ENCODE data around the gene TMEM132D. TPM values are rescaled to one million over a fixed set of nuclear protein-coding genes. Genes with fewer than 3 reads are reported as not detected.

The TMEM132D gene
- total RNA-seq, 5 donors from 2014 or later (not counting 1 experiment from before 2014, with no cell fraction given) = not detected

GRCh38 chr12:129371268-129371667, 532.6 kb downstream of the TMEM132D start:
- H3K4me3 ChIP-seq (ENCODE audit: control insufficient read depth in 1 of 2, extremely low read depth in 1 of 2, low read length in 1 of 2) = no peak overlapping the region
- H3K27me3 Mint-ChIP-seq = no peaks in the 10 kb centered on the region
- H3K36me3 Mint-ChIP-seq = no peaks in the 10 kb centered on the region
- ATAC-seq (replicated peaks in 1 of 4) (no peak), DNase-seq (no peak)
- H3K4me1 Mint-ChIP-seq = no peaks in the 10 kb centered on the region
- H3K27ac Mint-ChIP-seq = no peak overlapping the region
- H3K9me3 ChIP-seq = no peaks in the 10 kb centered on the region
- no peaks in the 10 kb centered on the region for H3K36me3 ChIP-seq (ENCODE audit: control insufficient read depth in 2 of 2, extremely low read depth in 1 of 2, insufficient read depth in 1 of 2, low read length in 1 of 2)
- CTCF ChIA-PET = no interaction called here
- no peak overlapping the region for H3K27ac ChIP-seq (ENCODE audit: low read length)
- no peaks in the 10 kb centered on the region for H3K27me3 ChIP-seq (replicated peaks in 1 of 2; ENCODE audit: control insufficient read depth in 2 of 2, extremely low read depth in 1 of 2, insufficient read depth in 2 of 2, low read length in 1 of 2)
- POLR2A ChIA-PET = no interaction called here
- H3K4me1 ChIP-seq (ENCODE audit: control insufficient read depth in 1 of 2, extremely low read depth in 1 of 2, insufficient read depth in 2 of 2, low read length in 2 of 2) = no peaks in the 10 kb centered on the region
- 71% methylated on average over 4 of the region's 4 CpGs for WGBS (ENCODE audit: insufficient coverage)
- peaks cover 4 to 22% (median 9%) of the 10 kb centered on the region in 3 donors for H3K9me3 Mint-ChIP-seq
- no peak overlapping the region for H3K4me3 Mint-ChIP-seq

GRCh38 chr12:129366656-129367055, 537.2 kb downstream of the TMEM132D start:
- no peaks in the 10 kb centered on the region for H3K4me1 Mint-ChIP-seq
- no peak overlapping the region for H3K27ac ChIP-seq (ENCODE audit: low read length)
- H3K36me3 Mint-ChIP-seq = no peaks in the 10 kb centered on the region
- POLR2A ChIA-PET = no interaction called here
- no peaks in the 10 kb centered on the region for H3K4me1 ChIP-seq (ENCODE audit: control insufficient read depth in 1 of 2, extremely low read depth in 1 of 2, insufficient read depth in 2 of 2, low read length in 2 of 2)
- H3K9me3 Mint-ChIP-seq = peaks cover 6 to 23% (median 6%) of the 10 kb centered on the region in 3 donors
- H3K27me3 ChIP-seq (replicated peaks in 1 of 2; ENCODE audit: control insufficient read depth in 2 of 2, extremely low read depth in 1 of 2, insufficient read depth in 2 of 2, low read length in 1 of 2) = peaks cover 0 to 3% of the 10 kb centered on the region in 2 experiments
- no peaks in the 10 kb centered on the region for H3K9me3 ChIP-seq
- no peak overlapping the region for H3K4me3 Mint-ChIP-seq
- 82% methylated on average over 8 of the region's 9 CpGs for WGBS (ENCODE audit: insufficient coverage)
- no peak overlapping the region for H3K4me3 ChIP-seq (ENCODE audit: control insufficient read depth in 1 of 2, extremely low read depth in 1 of 2, low read length in 1 of 2)
- no peak overlapping the region for H3K27ac Mint-ChIP-seq
- H3K27me3 Mint-ChIP-seq = no peaks in the 10 kb centered on the region
- ATAC-seq (replicated peaks in 1 of 4) = no peak
- CTCF ChIA-PET = no interaction called here
- no peaks in the 10 kb centered on the region for H3K36me3 ChIP-seq (ENCODE audit: control insufficient read depth in 2 of 2, extremely low read depth in 1 of 2, insufficient read depth in 1 of 2, low read length in 1 of 2)
- DNase-seq = no peak

- no peaks in the 10 kb centered on the region for H3K9me3 ChIP-seq
- H3K27me3 Mint-ChIP-seq = no peaks in the 10 kb centered on the region
- no peak overlapping the region for H3K4me3 Mint-ChIP-seq
- H3K27ac ChIP-seq (ENCODE audit: low read length) = no peak overlapping the region
- peaks cover 0 to 3% of the 10 kb centered on the region in 2 experiments for H3K27me3 ChIP-seq (replicated peaks in 1 of 2; ENCODE audit: control insufficient read depth in 2 of 2, extremely low read depth in 1 of 2, insufficient read depth in 2 of 2, low read length in 1 of 2)
- H3K9me3 Mint-ChIP-seq = peaks cover 5 to 11% (median 6%) of the 10 kb centered on the region in 3 donors
- no peak overlapping the region for H3K27ac Mint-ChIP-seq
- no peak for DNase-seq
- POLR2A ChIA-PET = no interaction called here
- H3K36me3 Mint-ChIP-seq = no peaks in the 10 kb centered on the region
- no peaks in the 10 kb centered on the region for H3K36me3 ChIP-seq (ENCODE audit: control insufficient read depth in 2 of 2, extremely low read depth in 1 of 2, insufficient read depth in 1 of 2, low read length in 1 of 2)
- ATAC-seq (replicated peaks in 1 of 4) = no peak
- no peaks in the 10 kb centered on the region for H3K4me1 Mint-ChIP-seq
- H3K4me1 ChIP-seq (ENCODE audit: control insufficient read depth in 1 of 2, extremely low read depth in 1 of 2, insufficient read depth in 2 of 2, low read length in 2 of 2) = no peaks in the 10 kb centered on the region
- no peak overlapping the region for H3K4me3 ChIP-seq (ENCODE audit: control insufficient read depth in 1 of 2, extremely low read depth in 1 of 2, low read length in 1 of 2)
- CTCF ChIA-PET = no interaction called here
- 89% methylated on average over 3 of the region's 8 CpGs for WGBS (ENCODE audit: insufficient coverage)
These were observed 540.8 kb downstream of the TMEM132D start for GRCh38 chr12:129363041-129363440.

DNA sequence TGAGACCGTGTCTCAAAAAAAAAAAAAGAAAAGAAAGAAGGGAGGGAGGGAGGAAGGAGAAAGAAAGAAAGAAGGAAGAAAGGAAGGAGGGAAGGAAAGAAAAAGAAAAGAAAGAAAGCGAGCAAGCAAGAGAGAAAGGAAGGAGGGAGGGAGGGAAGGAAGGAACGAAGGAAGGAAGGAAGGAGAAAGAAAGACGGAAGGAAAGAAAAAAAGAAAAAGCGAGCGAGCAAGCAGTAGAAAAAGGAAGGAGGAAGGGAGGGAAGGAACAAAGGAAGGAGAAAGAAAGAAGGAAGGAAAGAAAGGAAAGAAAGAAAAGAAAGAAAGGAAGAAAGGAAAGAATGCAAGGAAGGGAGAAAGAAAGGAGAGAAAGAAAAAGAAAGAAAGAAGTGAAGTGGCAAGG, 546.6 kb downstream of the TMEM132D start:
- Mint-ChIP-seq H3K9me3 (peaks cover 2 to 10% (median 4%) of the 10 kb centered on the region in 3 donors), H3K4me1 (no peaks in the 10 kb centered on the region), H3K27ac (no peak overlapping the region), H3K27me3 (no peaks in the 10 kb centered on the region), H3K36me3 (no peaks in the 10 kb centered on the region), H3K4me3 (no peak overlapping the region)
- Histone ChIP-seq H3K4me3 (ENCODE audit: control insufficient read depth in 1 of 2, extremely low read depth in 1 of 2, low read length in 1 of 2) (no peak overlapping the region), H3K9me3 (no peaks in the 10 kb centered on the region), H3K36me3 (ENCODE audit: control insufficient read depth in 2 of 2, extremely low read depth in 1 of 2, insufficient read depth in 1 of 2, low read length in 1 of 2) (no peaks in the 10 kb centered on the region), H3K27me3 (replicated peaks in 1 of 2; ENCODE audit: control insufficient read depth in 2 of 2, extremely low read depth in 1 of 2, insufficient read depth in 2 of 2, low read length in 1 of 2) (no peaks in the 10 kb centered on the region), H3K4me1 (ENCODE audit: control insufficient read depth in 1 of 2, extremely low read depth in 1 of 2, insufficient read depth in 2 of 2, low read length in 2 of 2) (no peaks in the 10 kb centered on the region), H3K27ac (ENCODE audit: low read length) (no peak overlapping the region)
- ATAC-seq (replicated peaks in 1 of 4) (no peak), DNase-seq (no peak)
- ChIA-PET CTCF (no interaction called here), POLR2A (no interaction called here)
- WGBS (ENCODE audit: insufficient coverage) = 79% methylated on average over 6 of the region's 6 CpGs

DNA sequence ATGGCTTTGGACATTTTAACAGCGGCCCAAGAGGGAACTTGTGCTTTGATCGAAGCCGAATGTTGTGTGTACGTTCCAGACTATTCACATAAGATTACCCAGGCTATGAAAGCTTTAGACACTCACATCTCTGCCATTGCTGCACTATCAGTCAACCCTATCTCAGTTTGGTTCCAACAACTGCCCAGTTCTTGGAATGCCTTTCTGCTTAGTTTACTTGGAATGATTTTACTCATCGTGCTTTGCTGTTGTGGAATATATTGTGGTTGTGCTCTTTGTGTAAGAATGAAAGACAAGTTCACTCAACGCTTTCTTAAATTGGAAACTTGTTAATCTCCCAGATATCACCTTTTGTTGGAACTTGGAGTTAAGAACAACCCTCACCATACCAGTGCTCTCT, 552.3 kb downstream of the TMEM132D start:
- H3K36me3 Mint-ChIP-seq = no peaks in the 10 kb centered on the region
- no peak overlapping the region for H3K27ac Mint-ChIP-seq
- H3K27me3 Mint-ChIP-seq = no peaks in the 10 kb centered on the region
- DNase-seq = no peak
- no peaks in the 10 kb centered on the region for H3K4me1 ChIP-seq (ENCODE audit: control insufficient read depth in 1 of 2, extremely low read depth in 1 of 2, insufficient read depth in 2 of 2, low read length in 2 of 2)
- H3K36me3 ChIP-seq (ENCODE audit: control insufficient read depth in 2 of 2, extremely low read depth in 1 of 2, insufficient read depth in 1 of 2, low read length in 1 of 2) = no peaks in the 10 kb centered on the region
- ATAC-seq (replicated peaks in 1 of 4) = no peak
- ChIA-PET CTCF (no interaction called here), POLR2A (no interaction called here)
- peaks cover 2 to 17% (median 14%) of the 10 kb centered on the region in 3 donors for H3K9me3 Mint-ChIP-seq
- no peak overlapping the region for H3K4me3 Mint-ChIP-seq
- no peaks in the 10 kb centered on the region for H3K9me3 ChIP-seq
- no peak overlapping the region for H3K27ac ChIP-seq (ENCODE audit: low read length)
- WGBS (ENCODE audit: insufficient coverage) = 90% methylated on average over 4 of the region's 6 CpGs
- H3K27me3 ChIP-seq (replicated peaks in 1 of 2; ENCODE audit: control insufficient read depth in 2 of 2, extremely low read depth in 1 of 2, insufficient read depth in 2 of 2, low read length in 1 of 2) = no peaks in the 10 kb centered on the region
- H3K4me3 ChIP-seq (ENCODE audit: control insufficient read depth in 1 of 2, extremely low read depth in 1 of 2, low read length in 1 of 2) = no peak overlapping the region
- no peaks in the 10 kb centered on the region for H3K4me1 Mint-ChIP-seq

DNA sequence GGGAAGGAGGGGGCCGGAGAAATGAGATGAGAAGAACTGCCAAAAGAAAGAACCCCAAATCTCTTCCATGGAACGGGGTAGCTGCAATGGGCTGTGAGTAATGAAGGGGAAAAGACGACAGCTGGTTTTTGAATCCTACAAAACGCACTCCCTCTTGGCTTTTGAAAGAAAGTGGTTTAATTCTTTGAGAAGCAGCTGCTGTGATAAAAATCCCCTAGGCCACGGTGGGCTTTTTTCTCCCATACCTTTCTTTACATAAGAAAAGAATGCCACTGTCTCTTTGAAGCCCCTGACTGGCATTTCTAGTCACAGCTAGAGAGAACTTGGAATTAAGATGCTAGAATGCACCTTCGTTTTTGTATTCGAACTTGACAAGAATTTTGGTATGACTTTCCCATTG, 564.5 kb downstream of the TMEM132D start:
- Mint-ChIP-seq H3K4me3 (no peak overlapping the region), H3K36me3 (no peaks in the 10 kb centered on the region), H3K27ac (no peak overlapping the region), H3K27me3 (no peaks in the 10 kb centered on the region), H3K4me1 (no peaks in the 10 kb centered on the region), H3K9me3 (peaks cover 3 to 14% (median 8%) of the 10 kb centered on the region in 3 donors)
- H3K4me3 ChIP-seq (ENCODE audit: control insufficient read depth in 1 of 2, extremely low read depth in 1 of 2, low read length in 1 of 2) = no peak overlapping the region
- H3K9me3 ChIP-seq = no peaks in the 10 kb centered on the region
- POLR2A ChIA-PET = no interaction called here
- H3K27me3 ChIP-seq (replicated peaks in 1 of 2; ENCODE audit: control insufficient read depth in 2 of 2, extremely low read depth in 1 of 2, insufficient read depth in 2 of 2, low read length in 1 of 2) = no peaks in the 10 kb centered on the region
- DNase-seq (no peak), ATAC-seq (replicated peaks in 1 of 4) (no peak)
- CTCF ChIA-PET = no interaction called here
- no peaks in the 10 kb centered on the region for H3K36me3 ChIP-seq (ENCODE audit: control insufficient read depth in 2 of 2, extremely low read depth in 1 of 2, insufficient read depth in 1 of 2, low read length in 1 of 2)
- no peak overlapping the region for H3K27ac ChIP-seq (ENCODE audit: low read length)
- no peaks in the 10 kb centered on the region for H3K4me1 ChIP-seq (ENCODE audit: control insufficient read depth in 1 of 2, extremely low read depth in 1 of 2, insufficient read depth in 2 of 2, low read length in 2 of 2)
- WGBS (ENCODE audit: insufficient coverage) = 40% methylated on average over 1 of the region's 7 CpGs

DNA sequence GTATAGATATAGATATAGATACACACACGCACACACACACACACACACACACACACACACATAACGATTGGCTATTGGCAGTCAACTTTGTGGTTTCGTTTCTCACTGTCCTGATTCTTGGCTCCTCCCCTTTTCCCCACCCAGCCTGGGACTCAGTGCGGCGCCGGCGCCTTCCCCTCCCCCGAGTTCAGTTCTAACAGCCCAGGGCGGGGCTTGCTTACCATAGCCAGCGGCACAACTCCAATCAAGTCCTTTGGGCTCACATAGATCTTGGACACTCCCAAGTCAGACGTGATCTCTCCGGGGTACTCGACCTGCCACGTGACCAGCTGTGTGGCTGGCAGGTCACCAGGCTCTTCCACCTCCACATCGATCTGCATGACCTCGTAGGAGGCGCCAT, 566.4 kb downstream of the TMEM132D start:
- Mint-ChIP-seq H3K27me3 (no peaks in the 10 kb centered on the region), H3K27ac (no peak overlapping the region), H3K9me3 (peaks cover 0 to 18% (median 8%) of the 10 kb centered on the region in 3 donors), H3K36me3 (no peaks in the 10 kb centered on the region), H3K4me3 (no peak overlapping the region), H3K4me1 (no peaks in the 10 kb centered on the region)
- ATAC-seq (replicated peaks in 1 of 4) (no peak), DNase-seq (no peak)
- WGBS (ENCODE audit: insufficient coverage) = 92% methylated on average over 14 of the region's 17 CpGs
- H3K4me1 ChIP-seq (ENCODE audit: control insufficient read depth in 1 of 2, extremely low read depth in 1 of 2, insufficient read depth in 2 of 2, low read length in 2 of 2) = no peaks in the 10 kb centered on the region
- no peaks in the 10 kb centered on the region for H3K36me3 ChIP-seq (ENCODE audit: control insufficient read depth in 2 of 2, extremely low read depth in 1 of 2, insufficient read depth in 1 of 2, low read length in 1 of 2)
- no peak overlapping the region for H3K27ac ChIP-seq (ENCODE audit: low read length)
- CTCF ChIA-PET = no interaction called here
- H3K9me3 ChIP-seq = no peaks in the 10 kb centered on the region
- H3K27me3 ChIP-seq (replicated peaks in 1 of 2; ENCODE audit: control insufficient read depth in 2 of 2, extremely low read depth in 1 of 2, insufficient read depth in 2 of 2, low read length in 1 of 2) = no peaks in the 10 kb centered on the region
- POLR2A ChIA-PET = no interaction called here
- H3K4me3 ChIP-seq (ENCODE audit: control insufficient read depth in 1 of 2, extremely low read depth in 1 of 2, low read length in 1 of 2) = no peak overlapping the region

All from T-cell (primary cell).